Subcutaneous abdominal adipose tissue (tissue), 5 donors: ENCODE data around the gene ZNF423.

Experiments used
- H3K27ac ChIP-seq: one replicate; pipeline ENCODE4 v1.7.0; 2013; ENCODE audit warnings: low read depth, mild to moderate bottlenecking, inconsistent platforms, low read length, moderate library complexity
- H3K27me3 ChIP-seq, 5 donors: one replicate each; pipeline ENCODE4 v1.7.0; 2013; ENCODE audit warnings: low read length in 5 of 5, inconsistent platforms in 1 of 5; ENCODE audit not compliant: control insufficient read depth in 5 of 5, insufficient read depth in 4 of 5
- H3K36me3 ChIP-seq, 5 donors: one replicate each; pipeline ENCODE4 v1.7.0; 2013; ENCODE audit warnings: low read length in 5 of 5; ENCODE audit not compliant: control insufficient read depth in 5 of 5, insufficient read depth in 5 of 5
- H3K4me1 ChIP-seq, 5 donors: one replicate each; pipeline ENCODE4 v1.7.0; 2013; ENCODE audit warnings: low read length in 5 of 5, mild to moderate bottlenecking in 3 of 5, moderate library complexity in 1 of 5; ENCODE audit not compliant: control insufficient read depth in 5 of 5, insufficient read depth in 5 of 5
- H3K4me3 ChIP-seq, 5 donors: one replicate each; pipeline ENCODE4 v1.7.0; 2013; ENCODE audit warnings: low read length in 5 of 5, low read depth in 1 of 5
- H3K9ac ChIP-seq, 5 donors: one replicate each; pipeline ENCODE4 v1.7.0; 2013; ENCODE audit warnings: low read length in 5 of 5, mild to moderate bottlenecking in 4 of 5, moderate library complexity in 3 of 5
- H3K9me3 ChIP-seq, 5 donors: one replicate each; pipeline ENCODE4 v1.7.0; 2013; ENCODE audit warnings: low read length in 5 of 5; ENCODE audit not compliant: control insufficient read depth in 5 of 5
- donor health status: healthy.
- donor health status: healthy.
- donor health status: healthy.
- donor health status: healthy.
- donor health status: healthy.

The ZNF423 gene

GRCh38 chr16:49747654-49748053 lies 108.3 kb downstream of the ZNF423 start:
- H3K27me3 ChIP-seq, result no peaks in the 10 kb centered on the region
- H3K9me3 ChIP-seq, result no peaks in the 10 kb centered on the region
- H3K4me1 ChIP-seq, result peaks cover 2 to 20% (median 10%) of the 10 kb centered on the region in 5 donors
- H3K27ac ChIP-seq, result no peak overlapping the region
- H3K36me3 ChIP-seq, result no peaks in the 10 kb centered on the region
- no peak overlapping the region for H3K9ac ChIP-seq
- H3K4me3 ChIP-seq, result no peak overlapping the region

GRCh38 chr16:49746545-49746944 lies 109.4 kb downstream of the ZNF423 start:
- Histone ChIP-seq H3K4me3 (no peak overlapping the region), H3K9me3 (no peaks in the 10 kb centered on the region), H3K27ac (no peak overlapping the region), H3K36me3 (no peaks in the 10 kb centered on the region), H3K27me3 (no peaks in the 10 kb centered on the region), H3K4me1 (peaks cover 2 to 20% (median 10%) of the 10 kb centered on the region in 5 donors), H3K9ac (no peak overlapping the region)

- no peaks in the 10 kb centered on the region for H3K36me3 ChIP-seq
Measured at GRCh38 chr16:49745311-49745747, 110.6 kb downstream of the ZNF423 start.

GRCh38 chr16:49744244-49745220 lies 111.4 kb downstream of the ZNF423 start:
- H3K27me3 ChIP-seq, result no peaks in the 10 kb centered on the region
- H3K9me3 ChIP-seq, result no peaks in the 10 kb centered on the region
- no peaks in the 10 kb centered on the region for H3K36me3 ChIP-seq
- H3K4me3 ChIP-seq, result no peak overlapping the region
- H3K4me1 ChIP-seq, result peaks cover 0 to 7% (median 0%) of the 10 kb centered on the region in 5 donors
- no peak overlapping the region for H3K27ac ChIP-seq
- no peak overlapping the region for H3K9ac ChIP-seq

More at GRCh38 chr16:49745311-49745747, 110.6 kb downstream of the ZNF423 start:
- Histone ChIP-seq H3K4me1 (peaks cover 2 to 14% (median 5%) of the 10 kb centered on the region in 5 donors), H3K27me3 (no peaks in the 10 kb centered on the region), H3K27ac (no peak overlapping the region), H3K4me3 (no peak overlapping the region), H3K9me3 (no peaks in the 10 kb centered on the region), H3K9ac (no peak overlapping the region)

- no peaks in the 10 kb centered on the region for H3K9me3 ChIP-seq
- peaks cover 0 to 6% (median 0%) of the 10 kb centered on the region in 5 donors for H3K4me1 ChIP-seq
- H3K27ac ChIP-seq, result no peak overlapping the region
- H3K27me3 ChIP-seq, result no peaks in the 10 kb centered on the region
- no peak overlapping the region for H3K9ac ChIP-seq
- H3K4me3 ChIP-seq, result no peak overlapping the region
- no peaks in the 10 kb centered on the region for H3K36me3 ChIP-seq
Measured at GRCh38 chr16:49743658-49744057, 112.3 kb downstream of the ZNF423 start.

- no peak overlapping the region for H3K4me3 ChIP-seq
- no peak overlapping the region for H3K9ac ChIP-seq
- no peaks in the 10 kb centered on the region for H3K36me3 ChIP-seq
- H3K4me1 ChIP-seq, result peaks cover 0 to 2% (median 0%) of the 10 kb centered on the region in 5 donors
- H3K9me3 ChIP-seq, result no peaks in the 10 kb centered on the region
- no peaks in the 10 kb centered on the region for H3K27me3 ChIP-seq
- no peak overlapping the region for H3K27ac ChIP-seq
Measured at GRCh38 chr16:49743203-49743464, 112.8 kb downstream of the ZNF423 start.

GRCh38 chr16:49742428-49743202 lies 113.3 kb downstream of the ZNF423 start:
- Histone ChIP-seq H3K4me1 (peaks cover 0 to 7% (median 2%) of the 10 kb centered on the region in 5 donors), H3K27ac (no peak overlapping the region), H3K9me3 (no peaks in the 10 kb centered on the region), H3K36me3 (no peaks in the 10 kb centered on the region), H3K4me3 (no peak overlapping the region), H3K27me3 (no peaks in the 10 kb centered on the region), H3K9ac (no peak overlapping the region)

GRCh38 chr16:49740256-49740655 lies 115.7 kb downstream of the ZNF423 start:
- Histone ChIP-seq H3K4me3 (no peak overlapping the region), H3K9me3 (no peaks in the 10 kb centered on the region), H3K36me3 (no peaks in the 10 kb centered on the region), H3K27me3 (no peaks in the 10 kb centered on the region), H3K27ac (no peak overlapping the region), H3K9ac (no peak overlapping the region), H3K4me1 (peaks cover 0 to 7% (median 6%) of the 10 kb centered on the region in 5 donors)

GRCh38 chr16:49739381-49739780 lies 116.5 kb downstream of the ZNF423 start:
- Histone ChIP-seq H3K27ac (no peak overlapping the region), H3K36me3 (no peaks in the 10 kb centered on the region), H3K4me1 (peaks cover 0 to 11% (median 10%) of the 10 kb centered on the region in 5 donors), H3K9me3 (no peaks in the 10 kb centered on the region), H3K9ac (no peak overlapping the region), H3K4me3 (no peak overlapping the region), H3K27me3 (no peaks in the 10 kb centered on the region)

GRCh38 chr16:49738832-49739231 lies 117.1 kb downstream of the ZNF423 start:
- Histone ChIP-seq H3K4me3 (no peak overlapping the region), H3K27ac (no peak overlapping the region), H3K9ac (no peak overlapping the region), H3K9me3 (no peaks in the 10 kb centered on the region), H3K36me3 (no peaks in the 10 kb centered on the region), H3K4me1 (peaks cover 0 to 16% (median 15%) of the 10 kb centered on the region in 5 donors), H3K27me3 (no peaks in the 10 kb centered on the region)
